ELF-1 (cell line): ENCODE measurements around the gene WASHC4.
"Not testable (repeated sequence)": the region's sequence is repeated elsewhere in the genome, so short reads cannot be mapped to it uniquely, and the experiment has no call there.

Source experiments
- DNase-seq: peaks from one replicate; pipeline ENCODE4 v3.0.0-alpha.2; 2016; ENCODE audit warnings: low read depth, low spot score

The WASHC4 gene

DNA sequence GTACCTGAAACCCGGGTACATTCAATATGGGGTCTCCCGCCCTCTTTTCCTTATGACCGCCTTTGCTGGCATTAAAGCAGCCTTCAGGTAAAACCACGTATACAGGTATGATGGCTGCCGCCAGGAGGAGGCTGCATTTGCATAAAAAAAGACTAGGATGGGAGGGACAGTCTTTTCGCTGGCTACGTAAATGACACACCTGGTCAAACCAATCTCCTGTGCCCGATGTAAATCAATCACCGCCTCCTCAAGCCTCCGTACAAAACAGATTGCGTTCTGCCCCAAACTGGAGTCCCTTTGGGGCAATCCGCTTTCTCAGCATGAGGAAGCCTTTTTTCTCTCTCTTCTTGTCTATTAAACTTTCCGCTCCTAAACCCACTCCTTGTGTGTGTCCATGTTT is 15.2 kb upstream of the WASHC4 start:
- peak; percentile 87 for DNase-seq

DNA sequence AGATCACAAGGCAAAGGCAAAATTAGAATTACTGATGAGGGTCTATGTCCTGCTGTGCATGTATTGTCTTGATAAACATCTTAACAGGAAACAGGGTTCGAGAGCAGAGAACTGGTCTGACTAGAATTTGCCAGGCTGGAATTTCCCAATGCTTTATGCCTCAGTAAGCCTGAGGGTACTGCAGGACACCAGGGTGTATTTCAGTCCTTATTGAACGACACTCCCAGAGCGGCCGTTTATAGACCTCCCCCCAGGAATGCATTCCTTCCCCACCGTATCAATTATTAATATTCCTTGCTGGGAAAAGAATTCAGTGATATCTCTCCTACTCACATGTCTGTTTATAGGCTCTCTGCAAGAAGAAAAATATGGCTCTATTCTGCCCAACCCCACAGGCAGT is 12.2 kb upstream of the WASHC4 start:
- not testable (repeated sequence) for DNase-seq

- DNase-seq: no peak
These were observed 8.2 kb upstream of the WASHC4 start for GRCh38 chr12:105099356-105099755.

GRCh38 chr12:105100207-105100985 is 7.1 kb upstream of the WASHC4 start:
- DNase-seq: no peak

DNA sequence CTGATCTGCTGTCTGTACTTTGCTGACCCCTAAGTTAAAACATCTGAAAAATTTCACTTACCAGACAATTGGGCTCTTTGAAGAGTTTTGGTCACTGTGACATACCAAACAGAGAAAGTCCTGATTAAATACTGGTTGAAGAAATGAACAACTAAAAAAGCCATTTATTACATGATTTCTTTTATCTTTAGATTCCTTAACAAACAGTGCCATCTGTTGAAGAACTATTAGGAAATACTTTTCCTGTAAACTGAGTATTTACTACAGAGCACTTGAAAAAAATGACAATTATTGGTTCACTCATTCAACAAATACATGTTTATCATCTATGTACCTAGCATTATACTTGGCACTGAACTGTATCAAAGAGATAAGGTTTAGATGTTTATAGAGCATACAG is 6.5 kb upstream of the WASHC4 start:
- DNase-seq: no peak

GRCh38 chr12:105102673-105103072 is 4.9 kb upstream of the WASHC4 start:
- DNase-seq: no peak

- no peak for DNase-seq
These were observed 2.8 kb upstream of the WASHC4 start for GRCh38 chr12:105104762-105105161.

GRCh38 chr12:105106621-105107020 is 910 bp upstream of the WASHC4 start:
- no peak for DNase-seq

DNA sequence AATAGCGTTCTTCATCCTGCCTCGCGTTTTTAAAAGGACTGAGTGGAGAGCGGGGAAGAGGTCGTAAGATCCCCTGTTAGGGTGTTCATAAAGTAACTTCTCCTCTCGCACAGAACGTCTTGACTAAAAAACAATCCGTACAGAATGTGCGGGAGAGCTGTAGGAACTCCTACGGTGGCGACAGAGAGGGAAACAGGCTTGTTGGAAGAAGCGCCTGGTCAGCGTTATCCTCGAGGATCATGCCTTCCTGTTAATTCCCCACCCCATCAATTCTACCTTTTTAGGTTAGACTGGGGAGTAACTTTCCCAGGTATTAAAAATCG is 399 bp upstream of the WASHC4 start:
- no peak for DNase-seq

- DNase-seq: peak; percentile 46
These were observed 2.1 kb downstream of the WASHC4 start for GRCh38 chr12:105109465-105110212.

- no peak for DNase-seq
These were observed 3.3 kb downstream of the WASHC4 start for GRCh38 chr12:105110851-105111250.

DNA sequence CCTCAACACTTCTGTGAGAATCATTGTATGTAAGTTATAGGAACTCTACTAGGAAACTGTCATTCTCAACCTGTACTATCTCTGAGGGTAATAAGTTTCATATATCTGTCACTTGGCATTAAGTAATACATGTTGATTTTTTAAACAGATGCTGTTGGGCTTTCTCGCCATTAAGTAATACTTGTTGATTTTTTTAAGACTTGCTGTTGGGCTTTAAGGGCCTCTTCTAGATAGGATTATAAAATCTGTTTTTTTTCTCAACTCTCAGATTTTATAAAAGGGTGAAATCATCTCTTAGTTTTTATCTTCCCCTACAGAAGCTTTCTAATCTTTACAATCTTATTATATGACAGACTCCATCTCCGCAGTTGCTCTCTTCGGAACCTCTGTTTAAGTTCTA is 5.6 kb downstream of the WASHC4 start:
- no peak for DNase-seq

DNA sequence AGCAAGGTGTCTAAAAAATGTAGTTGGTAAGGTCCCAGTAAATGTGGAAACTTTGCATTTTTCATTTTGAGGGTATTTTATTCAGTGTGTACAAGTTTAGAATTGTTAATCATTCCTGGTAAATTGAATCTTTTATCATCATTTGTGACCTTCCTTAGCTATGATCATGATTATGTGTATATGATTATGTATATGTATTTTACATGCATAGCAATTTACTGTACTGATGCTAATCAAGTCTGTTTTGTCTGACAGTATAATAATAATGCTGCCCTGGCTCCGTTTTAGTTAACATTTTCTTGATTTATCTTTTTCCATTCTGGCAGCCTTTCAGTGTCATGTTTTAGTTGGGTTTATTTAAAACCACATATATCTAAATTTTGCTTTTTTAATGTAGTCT is 9.4 kb downstream of the WASHC4 start:
- DNase-seq: no peak

DNA sequence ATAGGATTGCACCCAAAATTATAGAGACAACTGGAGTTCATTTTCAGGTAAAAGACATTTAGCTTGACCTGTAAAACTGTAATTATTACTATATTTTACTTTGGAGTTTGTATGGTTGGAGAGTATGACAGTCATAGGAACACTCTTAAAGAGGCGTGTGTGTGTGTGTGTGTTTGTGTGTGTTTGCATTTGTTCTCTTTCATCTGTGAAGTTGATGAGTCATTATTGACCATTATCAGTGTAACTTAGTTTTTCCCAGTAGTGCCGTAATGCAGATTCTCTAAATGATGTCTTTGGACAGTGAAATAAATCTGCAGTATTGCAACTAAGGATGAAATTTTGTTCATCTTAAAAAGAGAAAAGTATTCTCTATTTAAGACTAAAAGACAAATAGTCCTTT is 13.0 kb downstream of the WASHC4 start:
- no peak for DNase-seq

DNA sequence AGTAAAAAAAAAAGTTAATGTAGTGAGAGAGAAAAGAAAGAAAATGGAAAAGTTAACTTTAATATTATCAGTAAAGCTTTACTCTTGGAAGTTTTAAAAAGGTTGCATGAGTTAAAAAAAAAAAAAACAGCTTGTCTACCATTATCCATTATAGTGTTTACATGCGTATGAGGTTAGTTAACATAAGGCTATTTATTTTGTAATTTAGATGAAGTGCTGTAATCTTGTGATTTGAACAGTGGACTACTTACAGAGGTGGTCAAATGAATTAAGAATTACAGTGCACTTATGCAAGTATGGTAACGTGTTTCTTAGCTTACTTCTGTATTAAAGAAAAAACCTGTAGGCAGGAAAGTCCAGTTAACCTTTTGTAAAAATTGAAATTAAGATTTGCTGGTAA is 30.7 kb downstream of the WASHC4 start:
- no peak for DNase-seq

GRCh38 chr12:105141320-105141922 is 33.9 kb downstream of the WASHC4 start:
- DNase-seq: no peak

DNA sequence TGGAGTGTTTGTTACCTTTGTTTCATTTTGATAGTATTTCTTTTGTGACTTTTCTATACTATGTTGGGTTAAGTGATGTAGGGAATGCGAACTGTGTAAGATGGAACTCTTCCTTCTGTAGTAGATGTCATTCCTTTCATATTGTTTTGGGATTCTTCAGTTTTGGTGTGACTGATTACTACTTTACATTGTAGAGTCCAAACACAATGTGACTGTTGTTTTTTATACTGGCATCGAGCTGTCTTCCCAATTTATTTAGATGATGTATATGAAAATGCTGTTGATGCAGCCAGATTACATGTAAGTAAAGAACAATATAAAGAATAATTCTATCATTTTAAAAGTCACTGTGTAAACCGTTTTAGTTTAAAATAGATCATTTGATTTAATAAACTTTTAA is 34.7 kb downstream of the WASHC4 start:
- DNase-seq: no peak

- DNase-seq: no peak
These were observed 48.7 kb downstream of the WASHC4 start for GRCh38 chr12:105156260-105156659.

GRCh38 chr12:105157606-105158005 is 50.1 kb downstream of the WASHC4 start:
- no peak for DNase-seq

DNA sequence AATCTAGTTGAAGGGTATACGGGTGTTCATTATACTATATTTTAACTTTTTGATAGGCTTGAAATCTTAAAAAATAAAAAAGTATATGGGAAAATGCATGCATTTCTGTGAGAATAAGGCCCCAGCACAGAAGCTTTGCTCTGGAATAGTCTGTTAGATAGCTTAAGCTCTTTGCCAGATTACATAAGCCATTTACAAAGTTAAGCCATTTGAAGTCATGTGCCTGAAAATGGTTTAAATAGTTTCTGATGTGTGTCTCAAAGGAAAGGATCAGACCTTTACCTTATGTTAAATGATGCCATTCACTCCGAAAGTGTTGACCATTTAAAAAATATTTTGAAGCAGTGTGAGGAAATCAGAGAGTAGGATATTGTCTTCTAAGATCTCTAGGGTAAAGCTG is 51.3 kb downstream of the WASHC4 start:
- no peak for DNase-seq

GRCh38 chr12:105162174-105162573 is 54.6 kb downstream of the WASHC4 start:
- DNase-seq: no peak

DNA sequence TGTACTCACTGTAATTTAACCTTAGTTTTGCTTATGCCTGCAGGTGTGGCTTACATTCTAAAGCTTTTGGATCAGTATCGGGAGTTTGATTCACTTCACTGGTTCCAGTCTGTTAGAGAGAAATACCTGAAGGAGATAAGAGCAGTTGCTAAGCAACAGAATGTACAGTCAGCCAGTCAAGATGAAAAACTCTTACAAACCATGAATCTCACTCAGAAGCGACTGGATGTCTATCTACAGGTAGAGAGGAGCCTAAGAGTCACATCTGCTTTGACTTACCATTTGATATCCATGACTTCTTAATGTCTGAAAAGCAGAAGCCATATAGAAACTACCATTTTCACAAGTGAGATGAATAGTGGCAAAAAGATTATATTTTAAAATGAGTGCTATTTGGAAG is 56.5 kb downstream of the WASHC4 start:
- DNase-seq: no peak

GRCh38 chr12:105166736-105167135 is 59.2 kb downstream of the WASHC4 start:
- DNase-seq: no peak
